ENCODE measurements around the gene TRIML1.

TRIML1 gene

GRCh38 chr4:188110036-188110435 is 29.2 kb upstream of the TRIML1 start:
- Mint-ChIP-seq H3K4me1 (peaks cover 11% of the 10 kb centered on the region), H3K27ac (no peak overlapping the region), H3K4me3 (no peak overlapping the region), H3K9me3 (no peaks in the 10 kb centered on the region), H3K36me3 (ENCODE audit: low read depth) (no peaks in the 10 kb centered on the region), H3K27me3 (ENCODE audit: low read depth) (peaks cover 10% of the 10 kb centered on the region)
- TF ChIP-seq CTCF (IDR thresholded peaks at IDR 0.05; ENCODE audit: unreplicated experiment in 3 of 3) = no peak

- Mint-ChIP-seq H3K36me3 (ENCODE audit: low read depth) (no peaks in the 10 kb centered on the region), H3K27ac (no peak overlapping the region), H3K27me3 (ENCODE audit: low read depth) (peaks cover 10% of the 10 kb centered on the region), H3K4me1 (peaks cover 11% of the 10 kb centered on the region), H3K4me3 (no peak overlapping the region), H3K9me3 (no peaks in the 10 kb centered on the region)
- TF ChIP-seq CTCF (IDR thresholded peaks at IDR 0.05; ENCODE audit: unreplicated experiment in 3 of 3) = no peak
These were observed 28.3 kb upstream of the TRIML1 start for GRCh38 chr4:188110741-188111471.

- no peaks in the 10 kb centered on the region for H3K36me3 Mint-ChIP-seq (ENCODE audit: low read depth)
- peaks cover 11% of the 10 kb centered on the region for H3K4me1 Mint-ChIP-seq
- TF ChIP-seq CTCF (IDR thresholded peaks at IDR 0.05; ENCODE audit: unreplicated experiment in 3 of 3) = no peak
- no peaks in the 10 kb centered on the region for H3K9me3 Mint-ChIP-seq
- H3K27ac Mint-ChIP-seq = no peak overlapping the region
- H3K27me3 Mint-ChIP-seq (ENCODE audit: low read depth) = peaks cover 10% of the 10 kb centered on the region
- no peak overlapping the region for H3K4me3 Mint-ChIP-seq
These were observed 27.3 kb upstream of the TRIML1 start for GRCh38 chr4:188111955-188112354.

- Mint-ChIP-seq H3K4me3 (no peak overlapping the region), H3K4me1 (peaks cover 6% of the 10 kb centered on the region), H3K27ac (no peak overlapping the region), H3K9me3 (no peaks in the 10 kb centered on the region), H3K36me3 (ENCODE audit: low read depth) (no peaks in the 10 kb centered on the region), H3K27me3 (ENCODE audit: low read depth) (peaks cover 10% of the 10 kb centered on the region)
- no peak for TF ChIP-seq CTCF (IDR thresholded peaks at IDR 0.05; ENCODE audit: unreplicated experiment in 3 of 3)
These were observed 26.1 kb upstream of the TRIML1 start for GRCh38 chr4:188113156-188113555.

GRCh38 chr4:188117631-188118324 is 21.5 kb upstream of the TRIML1 start:
- Mint-ChIP-seq H3K27me3 (ENCODE audit: low read depth) (no peaks in the 10 kb centered on the region), H3K4me1 (no peaks in the 10 kb centered on the region), H3K27ac (no peak overlapping the region), H3K4me3 (no peak overlapping the region), H3K36me3 (ENCODE audit: low read depth) (no peaks in the 10 kb centered on the region), H3K9me3 (no peaks in the 10 kb centered on the region)
- no peak for TF ChIP-seq CTCF (IDR thresholded peaks at IDR 0.05; ENCODE audit: unreplicated experiment in 3 of 3)

GRCh38 chr4:188121530-188121929 is 17.7 kb upstream of the TRIML1 start:
- H3K9me3 Mint-ChIP-seq = no peaks in the 10 kb centered on the region
- H3K27ac Mint-ChIP-seq = no peak overlapping the region
- H3K4me3 Mint-ChIP-seq = no peak overlapping the region
- H3K27me3 Mint-ChIP-seq (ENCODE audit: low read depth) = no peaks in the 10 kb centered on the region
- H3K4me1 Mint-ChIP-seq = no peaks in the 10 kb centered on the region
- H3K36me3 Mint-ChIP-seq (ENCODE audit: low read depth) = no peaks in the 10 kb centered on the region
- TF ChIP-seq CTCF (IDR thresholded peaks at IDR 0.05; ENCODE audit: unreplicated experiment in 3 of 3) = no peak

All from nephron (organoid).